ENCODE data around the gene SLC35B4. TPM values are rescaled to one million over a fixed set of nuclear protein-coding genes. Genes with fewer than 3 reads are reported as not detected.

The SLC35B4 gene
- total RNA-seq, 1 donor: 14.8 TPM

DNA sequence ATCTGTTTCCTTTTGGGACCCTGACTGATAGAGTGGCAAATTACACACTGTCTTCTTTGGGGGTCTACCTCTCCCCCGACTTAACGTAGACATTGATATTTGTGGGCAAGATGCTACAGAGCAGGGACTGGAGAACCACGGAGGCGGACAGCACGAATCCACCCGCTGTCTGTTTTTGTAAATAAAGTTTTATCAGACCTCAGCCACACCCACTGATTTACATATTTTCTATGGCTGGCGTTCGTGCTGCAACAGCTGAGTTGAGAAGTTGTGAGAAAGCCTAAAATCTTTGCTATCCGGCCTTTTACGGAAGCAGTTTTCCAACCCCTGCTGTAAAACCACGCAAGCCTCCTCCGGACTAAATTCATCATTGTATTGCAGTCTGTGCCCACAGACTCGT, 17.2 kb upstream of the SLC35B4 start:
- Histone ChIP-seq H3K4me3 (ENCODE audit: insufficient read depth, low read length) (no peak overlapping the region), H3K9me3 (ENCODE audit: low read depth, low read length) (no peaks in the 10 kb centered on the region), H4K20me1 (ENCODE audit: insufficient read depth, low read length) (no peaks in the 10 kb centered on the region), H3K79me2 (ENCODE audit: insufficient read depth, low read length) (no peaks in the 10 kb centered on the region), H3K27me3 (ENCODE audit: insufficient read depth, low read length) (peaks cover 9% of the 10 kb centered on the region), H3K27ac (ENCODE audit: low read depth, low read length) (no peak overlapping the region), H2AFZ (ENCODE audit: low read length) (no peak overlapping the region), H3K4me1 (ENCODE audit: insufficient read depth, low read length) (no peaks in the 10 kb centered on the region), H3K4me2 (ENCODE audit: insufficient read depth, low read length) (no peak overlapping the region), H3K36me3 (ENCODE audit: insufficient read depth, low read length) (no peaks in the 10 kb centered on the region)
- DNase-seq (ENCODE audit: insufficient read length, low spot score, missing footprints): no peak
- TF ChIP-seq, protein P1, sequence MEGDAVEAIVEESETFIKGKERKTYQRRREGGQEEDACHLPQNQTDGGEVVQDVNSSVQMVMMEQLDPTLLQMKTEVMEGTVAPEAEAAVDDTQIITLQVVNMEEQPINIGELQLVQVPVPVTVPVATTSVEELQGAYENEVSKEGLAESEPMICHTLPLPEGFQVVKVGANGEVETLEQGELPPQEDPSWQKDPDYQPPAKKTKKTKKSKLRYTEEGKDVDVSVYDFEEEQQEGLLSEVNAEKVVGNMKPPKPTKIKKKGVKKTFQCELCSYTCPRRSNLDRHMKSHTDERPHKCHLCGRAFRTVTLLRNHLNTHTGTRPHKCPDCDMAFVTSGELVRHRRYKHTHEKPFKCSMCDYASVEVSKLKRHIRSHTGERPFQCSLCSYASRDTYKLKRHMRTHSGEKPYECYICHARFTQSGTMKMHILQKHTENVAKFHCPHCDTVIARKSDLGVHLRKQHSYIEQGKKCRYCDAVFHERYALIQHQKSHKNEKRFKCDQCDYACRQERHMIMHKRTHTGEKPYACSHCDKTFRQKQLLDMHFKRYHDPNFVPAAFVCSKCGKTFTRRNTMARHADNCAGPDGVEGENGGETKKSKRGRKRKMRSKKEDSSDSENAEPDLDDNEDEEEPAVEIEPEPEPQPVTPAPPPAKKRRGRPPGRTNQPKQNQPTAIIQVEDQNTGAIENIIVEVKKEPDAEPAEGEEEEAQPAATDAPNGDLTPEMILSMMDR (IDR thresholded peaks at IDR 0.05; ENCODE audit: extremely low read depth, low read depth, low read length): no peak

GRCh38 chr7:134332892-134333291, 16.2 kb upstream of the SLC35B4 start:
- Histone ChIP-seq H3K4me1 (ENCODE audit: insufficient read depth, low read length) (no peaks in the 10 kb centered on the region), H3K27me3 (ENCODE audit: insufficient read depth, low read length) (peaks cover 9% of the 10 kb centered on the region), H3K27ac (ENCODE audit: low read depth, low read length) (no peak overlapping the region), H3K4me3 (ENCODE audit: insufficient read depth, low read length) (no peak overlapping the region), H3K4me2 (ENCODE audit: insufficient read depth, low read length) (no peak overlapping the region), H3K36me3 (ENCODE audit: insufficient read depth, low read length) (no peaks in the 10 kb centered on the region), H3K79me2 (ENCODE audit: insufficient read depth, low read length) (no peaks in the 10 kb centered on the region), H3K9me3 (ENCODE audit: low read depth, low read length) (no peaks in the 10 kb centered on the region), H2AFZ (ENCODE audit: low read length) (no peak overlapping the region), H4K20me1 (ENCODE audit: insufficient read depth, low read length) (no peaks in the 10 kb centered on the region)
- DNase-seq (ENCODE audit: insufficient read length, low spot score, missing footprints): no peak
- TF ChIP-seq, protein P1 (IDR thresholded peaks at IDR 0.05; ENCODE audit: extremely low read depth, low read depth, low read length): no peak

DNA sequence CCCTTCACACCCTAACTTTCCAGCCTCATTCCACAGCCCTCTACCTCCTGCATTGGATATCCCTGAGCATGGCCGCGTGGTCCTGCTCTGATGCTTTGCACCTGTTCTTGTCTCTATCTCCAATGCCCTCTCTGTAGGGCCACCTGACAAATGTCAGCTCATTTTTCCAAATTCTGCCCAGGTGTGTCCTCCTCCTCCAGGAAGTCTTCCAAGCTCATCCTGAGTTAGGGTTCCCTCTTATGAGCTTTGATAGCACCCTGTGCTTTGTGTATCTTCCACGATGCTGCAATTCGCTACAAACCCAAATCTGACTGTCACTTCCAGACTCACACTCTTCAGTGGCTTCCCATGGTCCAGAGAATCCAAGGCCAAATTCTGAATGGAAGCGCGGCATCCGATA, 14.7 kb upstream of the SLC35B4 start:
- TF ChIP-seq, protein P1 (IDR thresholded peaks at IDR 0.05; ENCODE audit: extremely low read depth, low read depth, low read length): no peak
- no peaks in the 10 kb centered on the region for H3K36me3 ChIP-seq (ENCODE audit: insufficient read depth, low read length)

GRCh38 chr7:134330974-134331373, 14.2 kb upstream of the SLC35B4 start:
- Histone ChIP-seq H3K9me3 (ENCODE audit: low read depth, low read length) (no peaks in the 10 kb centered on the region), H3K4me3 (ENCODE audit: insufficient read depth, low read length) (no peak overlapping the region), H3K27me3 (ENCODE audit: insufficient read depth, low read length) (peaks cover 9% of the 10 kb centered on the region), H3K36me3 (ENCODE audit: insufficient read depth, low read length) (no peaks in the 10 kb centered on the region), H3K4me2 (ENCODE audit: insufficient read depth, low read length) (no peak overlapping the region), H3K79me2 (ENCODE audit: insufficient read depth, low read length) (no peaks in the 10 kb centered on the region), H2AFZ (ENCODE audit: low read length) (no peak overlapping the region), H4K20me1 (ENCODE audit: insufficient read depth, low read length) (no peaks in the 10 kb centered on the region), H3K4me1 (ENCODE audit: insufficient read depth, low read length) (no peaks in the 10 kb centered on the region), H3K27ac (ENCODE audit: low read depth, low read length) (no peak overlapping the region)
- TF ChIP-seq, protein P1 (IDR thresholded peaks at IDR 0.05; ENCODE audit: extremely low read depth, low read depth, low read length): no peak
- DNase-seq (ENCODE audit: insufficient read length, low spot score, missing footprints): no peak

More for the DNA sequence above, 14.7 kb upstream of the SLC35B4 start:
- H4K20me1 ChIP-seq (ENCODE audit: insufficient read depth, low read length): no peaks in the 10 kb centered on the region
- H3K4me1 ChIP-seq (ENCODE audit: insufficient read depth, low read length): no peaks in the 10 kb centered on the region
- H3K4me2 ChIP-seq (ENCODE audit: insufficient read depth, low read length): no peak overlapping the region
- H3K4me3 ChIP-seq (ENCODE audit: insufficient read depth, low read length): no peak overlapping the region
- H2AFZ ChIP-seq (ENCODE audit: low read length): no peak overlapping the region
- H3K27me3 ChIP-seq (ENCODE audit: insufficient read depth, low read length): peaks cover 9% of the 10 kb centered on the region
- no peak overlapping the region for H3K27ac ChIP-seq (ENCODE audit: low read depth, low read length)
- H3K9me3 ChIP-seq (ENCODE audit: low read depth, low read length): no peaks in the 10 kb centered on the region
- H3K79me2 ChIP-seq (ENCODE audit: insufficient read depth, low read length): no peaks in the 10 kb centered on the region
- no peak for DNase-seq (ENCODE audit: insufficient read length, low spot score, missing footprints)
